WERI-Rb-1 (cell line): Measurements from ENCODE around the gene PTRH1.

Experiments used
- DNase-seq: peaks from one replicate; pipeline ENCODE4 v3.0.0-alpha.2; 2020
- H3K27ac ChIP-seq: fragments of 250-450 bp; sonication (Bioruptor Pico); 2 replicates; pipeline ENCODE4 v1.5.1; 2020; ENCODE audit warnings: mild to moderate bottlenecking, moderate library complexity
- H3K27me3 ChIP-seq: fragments of 250-450 bp; sonication (Bioruptor Pico); 2 replicates; pipeline ENCODE4 v1.5.1; 2021; ENCODE audit warnings: mild to moderate bottlenecking, low read depth, moderate library complexity; ENCODE audit not compliant: insufficient read depth, severe bottlenecking
- H3K36me3 ChIP-seq: fragments of 250-450 bp; sonication (Bioruptor Pico); 2 replicates; pipeline ENCODE4 v1.5.1; 2020; ENCODE audit warnings: mild to moderate bottlenecking, moderate library complexity
- H3K4me3 ChIP-seq: 2 replicates; pipeline ENCODE4 v1.5.1; 2011; ENCODE audit warnings: low read depth, mild to moderate bottlenecking, control low read depth, low read length
- H3K9me3 ChIP-seq: fragments of 250-450 bp; sonication (Bioruptor Pico); 2 replicates; pipeline ENCODE4 v1.5.1; 2021; ENCODE audit warnings: mild to moderate bottlenecking, moderate library complexity; ENCODE audit not compliant: severe bottlenecking
- TF ChIP-seq, protein P1 (sequence below): IDR thresholded peaks from 2 replicates; pipeline ENCODE4 v1.5.1; 2011; ENCODE audit warnings: low read depth, mild to moderate bottlenecking, control low read depth, inconsistent platforms, low read length

Gene PTRH1

DNA sequence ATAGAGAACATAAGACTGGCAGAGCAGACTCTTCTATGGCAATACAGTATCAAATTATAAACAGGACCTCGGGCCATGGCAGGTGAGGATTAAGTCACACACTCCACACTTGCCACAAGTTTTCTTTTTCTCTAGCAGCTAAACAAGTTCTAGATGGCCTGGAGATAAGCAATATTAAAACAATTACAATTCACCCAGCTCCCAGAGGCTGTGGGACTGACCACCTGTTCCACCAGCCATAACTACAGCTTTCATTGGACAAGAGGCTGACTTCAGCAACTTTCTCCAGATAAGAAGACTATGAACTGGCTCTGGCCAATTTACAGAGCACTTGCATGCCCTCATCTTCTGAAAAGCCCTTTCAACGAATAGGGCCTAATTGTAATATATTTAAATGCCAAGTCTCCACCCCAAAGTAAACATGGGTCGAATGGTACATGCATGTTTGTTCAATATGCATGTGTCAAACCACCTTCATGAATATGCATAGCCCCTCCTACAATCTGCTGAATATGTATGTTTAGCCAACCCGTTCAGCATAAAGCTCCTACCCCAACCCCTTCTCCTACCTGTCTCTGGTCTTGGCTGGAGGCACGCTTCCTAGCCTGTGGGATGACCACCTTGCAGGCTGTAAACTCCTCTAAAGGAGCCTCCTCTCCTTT, 14.7 kb downstream of the PTRH1 start:
- TF ChIP-seq, protein P1, sequence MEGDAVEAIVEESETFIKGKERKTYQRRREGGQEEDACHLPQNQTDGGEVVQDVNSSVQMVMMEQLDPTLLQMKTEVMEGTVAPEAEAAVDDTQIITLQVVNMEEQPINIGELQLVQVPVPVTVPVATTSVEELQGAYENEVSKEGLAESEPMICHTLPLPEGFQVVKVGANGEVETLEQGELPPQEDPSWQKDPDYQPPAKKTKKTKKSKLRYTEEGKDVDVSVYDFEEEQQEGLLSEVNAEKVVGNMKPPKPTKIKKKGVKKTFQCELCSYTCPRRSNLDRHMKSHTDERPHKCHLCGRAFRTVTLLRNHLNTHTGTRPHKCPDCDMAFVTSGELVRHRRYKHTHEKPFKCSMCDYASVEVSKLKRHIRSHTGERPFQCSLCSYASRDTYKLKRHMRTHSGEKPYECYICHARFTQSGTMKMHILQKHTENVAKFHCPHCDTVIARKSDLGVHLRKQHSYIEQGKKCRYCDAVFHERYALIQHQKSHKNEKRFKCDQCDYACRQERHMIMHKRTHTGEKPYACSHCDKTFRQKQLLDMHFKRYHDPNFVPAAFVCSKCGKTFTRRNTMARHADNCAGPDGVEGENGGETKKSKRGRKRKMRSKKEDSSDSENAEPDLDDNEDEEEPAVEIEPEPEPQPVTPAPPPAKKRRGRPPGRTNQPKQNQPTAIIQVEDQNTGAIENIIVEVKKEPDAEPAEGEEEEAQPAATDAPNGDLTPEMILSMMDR: no peak
- Histone ChIP-seq H3K27me3 (no peaks in the 10 kb centered on the region), H3K36me3 (no peaks in the 10 kb centered on the region), H3K4me3 (no peak overlapping the region), H3K9me3 (no peaks in the 10 kb centered on the region), H3K27ac (no peak overlapping the region)
- DNase-seq: no peak

DNA sequence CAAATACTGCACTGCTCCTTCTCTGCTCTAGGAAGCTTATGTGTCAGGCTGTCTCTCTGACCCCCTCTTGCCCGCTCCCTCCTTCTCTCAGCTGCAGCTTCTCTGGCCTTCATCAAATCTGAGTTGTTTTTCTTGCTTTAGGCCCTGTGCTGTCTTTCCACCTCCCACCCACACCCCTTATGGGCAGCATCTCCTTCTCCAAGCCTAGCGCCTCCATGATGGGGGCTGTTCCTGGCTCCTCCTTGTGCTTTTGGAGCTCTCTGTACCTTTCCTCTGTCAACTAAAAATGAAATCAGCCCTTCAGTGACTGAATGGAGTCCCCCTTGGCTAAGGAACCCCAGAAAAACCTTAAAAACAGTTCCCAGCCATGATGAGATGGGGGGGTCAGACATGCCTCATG, 15.3 kb downstream of the PTRH1 start:
- no peaks in the 10 kb centered on the region for H3K9me3 ChIP-seq
- DNase-seq: no peak
- TF ChIP-seq, protein P1: no peak
- H3K27ac ChIP-seq: no peak overlapping the region
- H3K4me3 ChIP-seq: no peak overlapping the region
- H3K27me3 ChIP-seq: no peaks in the 10 kb centered on the region
- H3K36me3 ChIP-seq: no peaks in the 10 kb centered on the region

DNA sequence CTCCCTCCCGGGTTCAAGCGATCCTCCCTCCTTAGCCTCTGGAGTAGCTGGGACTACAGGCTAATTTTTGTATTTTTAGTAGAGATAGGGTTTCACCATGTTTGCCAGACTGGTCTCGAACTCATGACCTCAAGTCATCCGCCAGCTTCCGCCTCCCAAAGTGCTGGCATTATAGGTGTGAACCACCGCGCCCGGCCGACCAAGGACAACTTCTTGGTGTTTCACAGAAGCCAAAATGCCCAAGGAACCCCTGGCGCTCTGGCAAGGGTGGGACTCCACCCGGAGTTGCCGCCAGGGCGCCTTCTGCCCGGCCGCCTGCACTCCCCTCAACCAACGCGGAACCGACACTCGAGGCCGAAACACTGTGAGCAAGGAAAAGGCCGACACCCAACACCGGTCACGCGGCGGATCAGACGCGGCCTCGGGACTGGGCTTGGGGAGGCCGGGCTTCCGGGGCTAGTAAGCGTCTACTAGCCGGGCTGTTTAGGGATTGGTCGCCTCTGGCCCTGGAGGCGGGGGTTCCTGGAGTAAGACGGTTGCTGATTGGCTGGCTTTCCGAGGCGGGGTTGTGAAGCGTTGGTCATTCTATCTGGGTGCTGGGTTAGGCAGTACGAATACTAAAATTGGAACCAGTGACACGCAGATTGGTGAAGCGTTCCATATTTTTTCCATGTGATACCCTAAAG, 16.3 kb downstream of the PTRH1 start:
- TF ChIP-seq, protein P1: no peak
- Histone ChIP-seq H3K36me3 (no peaks in the 10 kb centered on the region), H3K4me3 (no peak overlapping the region), H3K27ac (no peak overlapping the region), H3K27me3 (no peaks in the 10 kb centered on the region), H3K9me3 (no peaks in the 10 kb centered on the region)
- no peak for DNase-seq

DNA sequence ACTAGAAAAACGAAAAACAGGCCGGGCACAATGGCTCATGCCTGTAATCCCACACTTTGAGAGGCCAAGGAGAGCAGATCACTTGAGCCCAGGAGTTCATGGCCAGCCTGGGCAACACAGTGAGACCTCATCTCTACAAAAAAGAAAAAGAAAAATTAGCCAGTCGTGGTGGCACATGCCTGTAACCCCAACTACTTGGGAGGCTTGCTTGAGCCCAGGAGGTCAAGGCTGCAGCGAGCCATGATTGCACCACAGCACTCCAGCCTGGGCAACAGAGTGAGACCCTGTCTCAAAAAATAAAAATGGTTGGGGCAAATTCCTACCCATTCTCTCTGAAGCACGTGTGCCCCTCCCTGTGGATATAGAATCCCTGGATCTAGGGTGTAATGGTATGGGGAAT, 17.1 kb downstream of the PTRH1 start:
- Histone ChIP-seq H3K36me3 (no peaks in the 10 kb centered on the region), H3K4me3 (no peak overlapping the region), H3K27ac (no peak overlapping the region), H3K27me3 (no peaks in the 10 kb centered on the region), H3K9me3 (no peaks in the 10 kb centered on the region)
- TF ChIP-seq, protein P1: no peak
- no peak for DNase-seq

DNA sequence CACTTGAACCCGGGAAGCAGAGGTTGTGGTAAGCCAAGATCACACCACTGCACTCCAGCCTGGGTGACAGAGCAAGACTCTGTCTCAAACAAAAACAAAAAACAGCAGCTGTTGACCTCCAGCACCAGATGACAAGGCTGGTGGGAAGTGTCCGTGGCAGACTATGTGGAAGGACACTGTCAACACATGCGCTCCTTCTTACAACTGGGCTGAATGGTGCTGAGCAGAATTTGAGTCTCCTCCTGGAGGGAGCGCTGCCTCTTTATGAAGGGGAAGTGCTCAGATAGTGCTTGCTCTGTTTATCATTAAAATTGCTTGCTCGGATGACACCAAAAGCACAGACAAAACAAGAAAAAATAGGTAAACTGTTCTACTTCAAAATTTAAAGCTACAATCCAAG, 17.9 kb downstream of the PTRH1 start:
- Histone ChIP-seq H3K27me3 (no peaks in the 10 kb centered on the region), H3K9me3 (no peaks in the 10 kb centered on the region), H3K36me3 (no peaks in the 10 kb centered on the region), H3K27ac (no peak overlapping the region), H3K4me3 (no peak overlapping the region)
- TF ChIP-seq, protein P1: no peak
- no peak for DNase-seq
